ENCODE data around the gene SLC35D2.
"Not testable (repeated sequence)": the region's sequence is repeated elsewhere in the genome, so short reads cannot be mapped to it uniquely, and the experiment has no call there.

SLC35D2 gene

DNA sequence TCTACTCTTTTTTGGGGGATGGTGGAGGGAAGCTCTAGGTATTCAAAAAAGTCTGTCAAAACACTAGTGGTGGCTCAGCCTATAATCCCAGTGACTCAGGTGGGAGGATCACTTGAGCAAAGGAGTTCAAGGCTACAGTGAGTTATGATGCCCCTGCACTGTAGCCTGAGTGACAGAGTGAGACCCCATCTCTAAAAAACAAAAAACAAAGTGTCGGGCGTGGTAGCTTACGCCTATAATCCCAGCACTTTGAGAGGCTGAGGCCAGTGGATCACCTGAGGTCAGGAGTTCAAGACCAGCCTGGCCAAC is 15.8 kb upstream of the SLC35D2 start:
- no peak for DNase-seq

DNA sequence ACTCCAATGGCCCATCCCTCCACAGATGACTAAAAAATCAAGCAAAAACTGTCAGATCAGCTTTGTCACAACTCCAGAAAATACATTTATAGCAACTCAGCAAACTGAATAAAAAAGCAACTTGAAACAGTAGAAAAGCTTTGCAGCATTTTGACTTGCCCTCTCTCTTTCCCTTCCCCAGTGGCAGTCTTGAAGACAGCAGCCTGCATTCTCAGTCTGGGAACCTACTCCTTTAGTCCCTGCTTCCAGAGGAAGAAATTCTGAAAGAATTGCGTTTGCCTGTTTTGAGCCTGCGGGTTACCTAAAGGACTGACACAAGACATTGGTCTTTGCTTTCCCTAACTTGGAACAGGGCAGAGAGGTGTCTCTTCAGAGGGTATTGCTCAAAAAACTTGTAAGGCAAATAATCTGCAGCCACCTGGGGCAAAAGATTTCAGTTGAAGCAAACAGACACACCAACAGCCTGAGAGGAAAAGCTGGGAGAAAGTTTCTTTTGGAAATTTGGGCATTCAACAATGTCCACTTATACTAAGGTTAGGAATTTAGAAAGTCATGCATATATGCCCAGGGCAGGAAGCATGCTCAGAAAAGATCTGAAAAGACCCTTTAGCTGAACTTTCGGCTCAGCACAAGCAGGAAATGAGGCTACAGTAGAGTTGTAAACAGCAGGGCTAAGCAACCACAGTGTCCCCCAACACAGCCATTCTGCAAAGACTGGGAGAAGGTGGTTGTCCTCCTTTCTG is 15.2 kb upstream of the SLC35D2 start:
- DNase-seq, result no peak

DNA sequence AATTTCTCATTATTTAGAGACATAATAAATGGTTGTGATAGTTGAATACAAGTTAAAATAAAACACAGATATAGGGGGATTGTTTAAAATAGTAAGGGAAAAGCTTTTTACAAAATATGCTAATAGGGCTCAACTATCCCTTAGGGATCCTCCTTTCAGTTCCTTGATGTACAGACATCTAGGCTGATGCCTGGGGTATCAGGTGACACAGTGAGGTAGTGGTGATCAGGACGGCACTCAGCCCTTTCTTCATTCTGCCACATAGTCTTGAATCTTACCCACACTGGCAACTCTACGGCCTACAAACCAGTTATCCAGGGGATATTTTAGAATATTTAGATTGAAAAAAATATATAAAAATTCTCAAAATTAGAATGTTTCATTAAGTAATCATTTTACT is 12.5 kb upstream of the SLC35D2 start:
- no peak for DNase-seq

DNA sequence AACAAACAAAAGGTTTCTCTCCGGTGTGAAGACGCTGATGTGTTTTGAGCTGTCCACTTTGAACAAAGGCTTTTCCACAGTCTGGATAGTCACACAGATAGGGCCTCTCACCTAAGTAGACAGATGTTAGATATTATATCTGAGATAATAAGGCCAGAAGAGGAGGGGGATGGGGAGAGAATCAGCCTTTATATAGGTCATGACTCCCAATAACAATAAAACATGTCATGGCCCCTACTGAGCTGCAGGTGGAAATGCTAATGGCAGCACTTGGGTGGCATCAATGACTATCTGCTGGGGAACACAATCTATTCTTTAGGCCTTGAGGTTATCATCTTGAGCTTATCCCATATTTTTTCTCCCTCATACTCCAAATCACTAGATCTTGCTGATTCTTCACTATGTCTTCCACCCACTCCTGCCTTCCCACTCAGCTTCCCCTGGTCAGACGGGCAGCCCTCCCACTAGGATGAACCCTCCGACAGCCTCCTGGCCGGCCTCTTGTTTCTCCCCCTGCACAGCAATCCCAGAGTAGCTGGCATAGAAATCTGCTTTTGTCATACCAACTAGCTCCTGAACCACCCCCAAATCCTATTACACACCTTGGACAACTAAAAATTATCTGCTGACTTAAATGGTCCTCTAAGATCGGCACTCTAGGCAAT is 11.5 kb upstream of the SLC35D2 start:
- DNase-seq, result no peak

DNA sequence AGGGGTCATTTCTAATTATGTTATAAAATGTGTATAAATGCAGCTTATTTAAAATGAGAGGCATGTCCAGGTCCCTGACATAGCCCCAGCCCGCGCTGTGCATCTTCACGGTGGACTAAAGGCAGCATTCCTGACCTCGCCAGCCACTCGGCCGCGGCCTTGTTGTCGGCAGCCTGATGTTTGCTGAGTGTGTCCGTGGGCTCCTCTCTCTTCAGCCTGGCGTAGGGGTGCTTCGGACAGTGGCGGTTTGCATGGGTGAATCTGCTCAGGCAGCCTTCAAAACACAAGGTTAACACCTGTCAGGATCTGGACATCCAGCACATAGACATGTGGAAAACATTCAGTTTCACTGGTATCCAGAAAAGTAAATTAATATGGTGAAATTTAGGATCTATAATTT is 8.8 kb upstream of the SLC35D2 start:
- DNase-seq, result no peak

DNA sequence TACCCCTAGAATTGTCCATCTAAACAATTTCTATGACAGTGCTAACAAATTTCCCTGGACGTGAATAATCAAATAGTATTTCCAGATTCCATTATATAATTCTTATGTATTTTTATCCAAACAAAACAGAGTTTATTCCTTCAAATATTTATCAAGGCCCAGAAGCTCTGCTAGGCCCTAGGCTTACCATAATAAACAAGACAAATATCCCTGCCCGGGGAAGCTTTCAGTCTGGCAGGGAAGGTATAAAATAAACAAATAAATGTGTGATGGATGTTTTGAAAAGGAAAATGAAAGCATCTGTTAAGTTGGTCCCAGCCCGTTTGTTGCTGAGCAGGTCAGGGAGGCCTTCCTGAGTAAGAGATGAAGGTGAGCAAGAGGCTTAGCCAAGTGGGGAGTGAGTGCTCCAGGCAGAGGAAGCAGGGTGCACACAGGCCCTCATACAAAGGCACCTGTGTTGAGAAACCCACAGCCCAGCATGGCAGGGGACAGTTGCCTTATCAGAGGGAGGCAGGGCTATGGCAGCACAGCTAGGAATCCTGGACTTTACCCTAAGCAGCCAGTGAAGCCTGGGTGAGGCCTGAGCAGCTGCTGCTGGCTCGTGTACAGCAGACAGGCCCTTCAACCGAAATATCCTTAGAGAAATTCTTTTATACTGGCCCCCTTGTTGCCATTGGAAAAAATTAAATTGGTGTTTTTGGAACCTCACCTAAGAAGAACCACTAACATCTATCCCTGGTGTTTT is 7.7 kb upstream of the SLC35D2 start:
- no peak for DNase-seq

DNA sequence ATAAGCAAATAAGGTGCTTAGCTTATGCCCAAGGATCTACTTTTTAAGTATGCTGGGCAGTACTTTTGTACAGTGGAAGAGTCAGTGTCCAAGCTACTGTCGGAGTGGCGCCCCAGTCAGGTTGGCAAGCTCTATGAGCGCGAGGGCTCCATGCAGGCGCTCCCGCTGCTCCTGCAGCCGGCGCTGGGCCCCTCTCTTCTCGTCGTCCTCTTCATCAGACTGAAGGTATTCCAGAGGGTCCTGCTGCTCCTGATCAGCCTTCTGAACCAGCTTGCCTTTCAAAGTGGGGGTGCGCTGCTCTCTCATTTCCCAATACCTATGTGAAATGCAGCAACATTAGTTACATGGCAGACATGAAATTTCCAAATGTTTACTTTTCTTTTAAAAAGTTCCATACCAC is 4.6 kb upstream of the SLC35D2 start:
- no peak for DNase-seq

DNA sequence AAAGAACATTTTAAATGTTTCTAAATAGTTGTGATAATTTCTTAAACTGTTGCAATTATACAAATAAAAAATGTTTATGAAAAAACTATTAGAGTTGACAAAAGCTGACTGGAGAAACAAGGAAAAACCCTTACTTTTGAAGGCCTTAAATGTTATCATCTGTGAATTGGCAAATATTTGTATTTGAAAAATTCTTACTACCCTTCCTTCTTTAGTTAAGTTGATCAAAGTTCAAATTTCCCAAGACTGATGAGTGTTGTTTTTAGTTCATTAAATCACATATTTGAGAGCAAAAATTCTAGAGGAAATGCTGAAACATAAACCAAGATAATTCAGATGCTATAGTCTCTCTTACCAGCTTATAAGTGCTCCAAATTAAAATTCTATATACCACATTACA is 2.6 kb upstream of the SLC35D2 start:
- DNase-seq, result no peak

DNA sequence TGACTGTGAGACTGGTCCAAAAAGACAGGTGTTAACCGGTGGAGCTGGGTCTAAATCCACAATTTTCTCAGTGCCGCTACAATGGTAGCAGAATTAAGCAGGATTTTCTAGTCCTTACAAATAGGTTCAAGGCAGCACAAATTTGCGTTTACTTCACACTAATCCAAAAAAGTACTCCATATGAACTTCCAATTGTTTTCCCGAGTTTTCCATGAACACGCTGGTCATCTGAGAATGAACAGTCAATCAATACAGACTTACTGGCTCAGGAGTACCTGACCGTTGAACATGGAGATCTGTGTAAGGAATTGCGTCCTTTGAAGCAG is 709 bp downstream of the SLC35D2 start:
- no peak for DNase-seq

DNA sequence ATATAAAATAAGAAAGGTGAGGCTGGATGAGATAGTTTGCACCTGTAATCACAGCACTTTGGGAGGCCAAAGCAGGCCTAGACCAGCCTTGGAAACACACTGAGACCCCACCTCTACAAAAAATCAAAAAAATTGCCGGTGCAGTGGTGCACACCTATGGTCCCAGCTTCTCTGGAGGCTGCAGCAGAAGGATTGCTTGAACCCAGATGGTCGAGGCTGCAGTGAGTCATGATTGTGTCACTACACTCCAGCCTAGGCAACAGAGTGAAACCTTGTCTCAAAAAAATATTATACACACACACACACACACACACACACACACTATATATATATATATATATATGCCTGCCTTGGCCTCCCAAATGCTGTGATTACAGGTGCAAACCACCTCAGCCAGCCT is 1.3 kb downstream of the SLC35D2 start:
- no peak for DNase-seq

DNA sequence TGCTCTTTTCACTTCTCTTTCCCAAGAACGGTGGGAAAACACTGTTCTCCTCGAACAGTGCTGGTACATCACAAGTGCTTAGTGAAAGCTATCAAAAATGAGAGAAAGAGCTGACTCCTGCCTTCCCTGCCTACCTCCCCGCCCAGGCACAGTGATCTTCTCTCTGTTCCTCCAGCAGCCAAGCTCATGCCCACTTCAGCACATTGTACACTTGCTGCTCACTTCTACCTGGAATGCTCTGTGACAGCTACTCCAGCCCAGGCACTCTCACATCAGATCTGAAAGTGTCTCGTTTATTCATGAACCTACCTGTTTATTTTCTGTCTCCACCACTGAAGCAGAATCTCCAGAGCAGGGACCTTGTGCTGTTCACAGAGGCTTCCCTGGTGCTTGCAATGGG is 1.8 kb downstream of the SLC35D2 start:
- DNase-seq, result no peak

DNA sequence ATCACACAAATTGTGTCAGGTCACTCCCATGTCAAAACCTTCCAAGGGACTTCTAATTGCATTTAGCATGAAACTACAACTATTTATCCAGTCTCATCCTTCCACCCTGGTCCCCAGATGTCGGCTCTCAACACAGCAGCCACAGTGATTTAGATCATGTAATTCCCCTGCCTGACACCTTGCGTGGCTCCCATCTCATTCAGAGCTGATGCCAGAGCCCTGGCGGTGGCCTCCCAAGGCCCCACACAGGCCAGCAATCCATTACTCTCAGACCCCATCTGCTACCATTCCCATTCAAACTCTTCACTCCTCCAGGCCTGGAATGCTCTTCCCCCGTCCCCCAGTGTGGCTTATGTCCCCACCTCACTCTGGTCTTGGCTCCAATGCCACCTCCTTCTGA is 2.4 kb downstream of the SLC35D2 start:
- no peak for DNase-seq

DNA sequence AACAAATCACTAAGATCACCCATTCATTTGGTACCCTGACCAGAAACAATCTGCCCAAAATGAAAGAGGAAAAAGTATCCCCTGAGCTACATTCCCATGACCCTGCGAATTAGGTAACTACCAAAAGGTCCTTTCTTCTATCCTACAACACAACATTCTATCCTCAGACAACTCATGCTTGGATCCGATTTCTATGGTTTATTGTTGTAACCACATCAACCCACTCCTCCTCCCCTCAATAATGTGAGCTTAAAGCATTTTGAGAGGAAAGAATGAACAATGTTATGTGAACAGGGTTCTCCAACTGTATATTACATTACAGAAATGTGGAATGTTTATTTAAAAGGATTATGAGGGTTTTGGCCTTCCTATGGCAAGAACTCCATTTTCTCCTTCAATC is 4.0 kb downstream of the SLC35D2 start:
- no peak for DNase-seq

DNA sequence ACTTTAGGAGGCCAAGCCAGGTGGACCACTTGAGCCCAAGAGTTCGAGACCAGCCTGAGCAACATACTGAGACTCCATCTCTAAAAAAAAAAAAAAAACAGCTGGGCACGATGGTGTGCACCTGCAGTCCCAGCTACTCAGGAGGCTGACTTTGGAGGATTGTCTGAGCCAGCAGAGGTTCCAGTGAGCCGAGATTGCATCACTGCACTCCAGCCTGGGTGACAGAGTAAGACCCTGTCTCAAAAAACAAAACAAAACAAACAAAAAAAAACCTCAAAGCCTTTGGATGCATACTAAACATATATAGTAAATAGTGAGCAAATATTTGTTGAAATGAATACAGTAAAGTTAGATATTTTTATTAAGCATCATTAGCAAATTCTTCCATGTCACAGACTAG is 5.3 kb downstream of the SLC35D2 start:
- no peak for DNase-seq

DNA sequence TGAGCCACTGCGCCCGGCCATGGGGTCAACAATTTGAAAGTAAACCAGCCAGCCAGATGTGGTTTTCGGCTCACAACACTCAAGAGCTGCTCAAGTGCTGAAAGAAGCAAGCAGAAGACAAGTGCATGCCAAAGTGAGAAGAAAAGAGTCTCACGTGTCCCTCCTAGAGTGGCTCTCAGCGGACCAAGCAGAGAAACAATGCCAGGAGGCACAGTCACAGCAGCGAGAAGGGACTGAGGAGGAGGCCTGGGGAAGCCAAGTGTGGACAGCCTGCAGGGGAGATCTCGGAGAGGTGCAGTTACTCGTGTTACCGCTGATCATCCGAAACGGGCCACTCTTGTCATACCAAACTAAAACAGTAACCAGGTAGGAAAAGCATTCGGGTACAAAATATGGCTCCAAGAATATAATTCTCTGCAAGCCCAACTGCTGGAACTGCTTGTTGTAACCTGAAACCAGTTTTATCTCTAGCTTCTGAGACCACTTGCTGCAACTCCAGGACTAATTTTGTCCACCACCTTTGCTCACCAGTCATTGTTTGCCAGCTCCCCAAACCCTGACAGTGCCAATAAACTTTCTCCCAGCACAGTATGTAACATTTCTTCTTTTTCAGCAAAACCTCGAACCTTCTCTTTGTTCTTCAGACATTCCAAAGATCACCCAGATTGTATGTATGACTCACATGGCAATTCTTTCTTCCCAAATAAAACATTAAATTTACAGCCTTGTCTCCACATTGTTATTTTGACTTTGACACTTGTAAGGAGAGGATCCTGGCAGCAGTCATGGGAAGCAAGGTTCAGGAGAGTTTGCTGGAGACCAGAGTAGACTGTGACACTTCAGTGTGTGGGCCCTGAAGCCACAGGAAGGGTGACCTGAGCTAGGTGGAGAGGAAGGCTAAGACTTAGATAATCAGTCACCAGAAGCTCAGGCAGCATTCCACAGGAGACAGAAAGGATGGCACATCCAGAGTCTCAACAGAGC is 6.3 kb downstream of the SLC35D2 start:
- DNase-seq, result no peak

DNA sequence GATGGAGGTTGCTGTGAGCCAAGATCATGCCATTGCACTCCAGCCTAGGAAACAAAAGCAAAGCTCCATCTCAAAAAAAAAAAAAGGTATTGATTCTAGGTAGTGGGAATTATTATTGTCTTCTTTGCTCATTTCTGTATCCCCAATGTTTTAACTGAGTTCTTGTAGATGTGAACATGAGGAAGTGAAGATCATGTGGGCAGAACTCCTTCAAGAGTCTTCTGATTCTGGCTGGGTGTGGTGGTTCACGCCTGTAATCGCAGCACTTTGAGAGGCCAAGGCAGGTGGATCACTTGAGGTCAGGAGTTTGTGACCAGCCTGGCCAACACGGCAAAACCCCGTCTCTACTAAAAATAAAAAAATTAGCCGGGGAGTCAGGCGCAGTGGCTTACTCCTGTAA is 8.0 kb downstream of the SLC35D2 start:
- DNase-seq, result not testable (repeated sequence)

DNA sequence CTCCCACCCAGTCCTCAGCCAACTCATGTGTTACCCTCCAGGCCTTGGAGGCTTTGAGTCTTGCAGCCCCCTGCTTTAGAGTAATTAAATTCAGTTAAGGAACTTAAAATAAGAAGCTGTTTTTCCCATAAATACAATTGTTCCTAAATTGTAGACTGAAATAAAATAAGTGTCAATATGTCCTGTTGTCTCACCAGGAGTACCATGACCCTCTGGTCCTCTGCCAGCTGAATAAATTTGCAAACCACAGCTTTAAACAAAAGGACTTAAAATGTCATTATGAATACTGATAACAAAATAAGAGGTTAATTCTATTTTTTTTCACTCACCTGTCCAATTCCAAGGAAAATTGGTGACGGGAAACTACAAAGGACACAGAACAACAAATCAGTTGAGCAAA is 15.6 kb downstream of the SLC35D2 start:
- DNase-seq, result no peak

DNA sequence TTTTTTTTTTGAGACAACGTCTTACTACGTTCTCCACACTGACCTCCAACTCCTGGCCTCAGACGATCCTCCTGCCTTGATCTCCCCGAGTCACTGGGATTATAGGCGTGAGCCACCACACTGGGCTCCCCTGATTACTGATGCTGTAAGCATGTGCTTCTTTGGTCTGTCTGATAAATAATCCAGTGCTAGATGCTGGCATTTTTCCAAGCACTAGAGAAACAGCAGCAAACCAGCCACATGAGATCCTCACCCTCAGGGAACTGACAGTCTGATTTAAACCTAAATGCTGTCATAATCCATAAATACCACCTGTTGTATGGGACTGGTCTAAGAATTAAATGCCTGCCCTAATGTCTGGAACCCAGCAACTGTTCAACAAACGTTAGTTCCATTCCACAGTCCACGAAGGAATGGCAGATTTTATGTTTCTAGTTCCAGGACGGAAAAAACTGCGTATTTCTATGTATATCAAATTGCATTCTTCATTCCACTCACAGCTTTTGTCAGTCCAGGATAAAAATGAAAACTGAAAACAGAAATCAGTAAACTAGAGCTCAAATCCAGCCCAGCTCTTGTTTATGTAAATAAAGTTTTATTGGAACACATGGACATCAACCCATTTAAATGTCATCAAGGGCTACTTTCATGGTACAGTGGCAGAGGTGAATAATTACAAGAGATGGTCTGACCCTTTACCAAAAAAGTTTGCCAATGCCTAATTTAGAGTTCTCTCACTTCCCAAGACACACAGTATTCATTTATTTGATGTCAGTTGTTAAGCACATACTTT is 20.1 kb downstream of the SLC35D2 start:
- DNase-seq, result no peak

DNA sequence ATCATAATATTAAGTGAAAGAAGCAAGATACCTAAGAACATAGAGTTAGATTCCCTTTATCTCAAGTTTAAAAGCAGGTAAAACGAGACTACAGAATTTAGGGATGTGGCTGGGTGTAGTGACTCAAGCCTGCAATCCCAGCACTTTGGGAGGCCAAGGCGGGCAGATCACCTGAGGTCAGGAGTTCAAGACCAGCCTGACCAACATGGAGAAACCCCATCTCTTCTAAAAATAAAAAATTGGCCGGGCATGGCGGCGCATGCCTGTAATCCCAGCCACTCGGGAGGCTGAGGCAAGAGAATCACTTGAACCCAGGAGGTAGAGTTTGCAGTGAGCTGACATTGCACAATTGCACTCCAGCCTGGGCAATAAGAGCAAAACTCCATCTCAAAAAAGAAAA is 21.4 kb downstream of the SLC35D2 start:
- not testable (repeated sequence) for DNase-seq

DNA sequence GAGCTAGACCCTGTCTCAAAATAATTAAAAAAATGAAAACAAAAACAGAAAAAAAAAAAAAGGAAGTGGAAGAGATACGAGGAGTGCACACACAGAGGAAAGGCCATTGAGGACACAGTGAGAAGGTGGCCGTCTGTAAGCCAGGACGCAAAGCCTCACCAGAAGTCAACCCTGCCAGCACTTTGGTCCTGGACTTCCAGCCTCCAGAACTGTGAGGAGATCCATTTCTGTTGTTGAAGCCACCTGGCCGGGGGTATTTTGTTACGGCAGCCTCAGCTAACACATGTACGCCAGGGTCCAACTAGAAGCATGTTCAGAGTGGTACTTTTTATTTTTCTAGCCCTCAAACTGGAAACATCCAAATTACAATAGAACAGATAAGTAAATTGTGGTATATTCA is 21.8 kb downstream of the SLC35D2 start:
- DNase-seq, result no peak

DNA sequence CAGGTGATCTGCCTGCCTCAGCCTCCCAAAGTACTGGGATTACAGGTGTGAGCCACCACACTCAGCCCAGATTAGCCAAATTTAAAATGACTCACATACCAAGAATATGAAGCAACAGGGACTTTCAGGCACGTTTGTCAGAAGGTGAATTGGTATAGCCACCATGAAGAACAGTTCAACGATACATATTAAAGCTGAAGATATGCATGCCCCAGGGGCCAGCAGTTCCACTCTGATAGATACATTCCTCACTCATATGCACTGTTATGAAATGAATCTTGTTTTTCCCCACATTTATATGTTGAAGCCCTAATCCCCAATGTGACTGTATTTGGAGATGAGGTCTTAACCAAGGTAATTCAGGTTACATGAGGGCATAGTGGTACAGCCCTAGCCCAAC is 22.5 kb downstream of the SLC35D2 start:
- DNase-seq, result no peak

DNA sequence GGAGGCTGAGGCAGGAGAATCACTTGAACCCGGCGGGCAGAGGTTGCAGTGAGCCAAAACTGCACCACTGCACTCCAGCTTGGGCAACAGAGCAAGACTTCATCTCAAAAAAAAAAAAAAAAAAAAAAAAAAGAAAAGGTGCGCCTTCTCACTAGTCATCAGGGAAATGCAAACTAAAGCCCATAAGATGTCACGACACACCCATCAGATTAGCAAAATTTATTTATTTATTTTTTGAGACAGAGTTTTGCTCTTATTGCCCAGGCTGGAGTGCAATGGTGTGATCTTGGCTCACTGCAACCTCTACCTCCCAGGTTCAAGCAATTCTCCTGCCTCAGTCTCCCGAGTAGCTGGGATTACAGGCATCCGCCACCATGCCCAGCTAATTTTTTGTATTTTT is 23.0 kb downstream of the SLC35D2 start:
- DNase-seq, result not testable (repeated sequence)

DNA sequence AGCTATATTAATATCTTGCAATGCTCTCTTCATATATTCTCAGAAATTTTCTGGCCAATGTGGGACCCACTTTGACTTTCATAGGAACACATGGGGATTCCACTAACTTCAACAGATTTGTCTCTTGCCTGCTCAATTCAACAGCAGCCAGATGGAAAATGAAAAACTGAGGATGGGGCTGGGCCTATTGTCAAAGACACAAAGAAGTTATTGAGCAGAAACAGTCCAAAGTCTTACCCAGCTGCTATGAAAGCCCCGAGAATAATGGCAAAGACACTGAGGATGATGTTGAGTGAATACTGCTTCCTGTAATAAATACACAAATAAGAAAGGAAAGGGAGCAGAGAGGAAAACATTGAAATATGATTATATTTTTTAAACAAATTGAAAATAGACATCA is 32.6 kb downstream of the SLC35D2 start:
- no peak for DNase-seq

All from NCI-H2107 (cell line).